Keratinocyte (primary cell): ENCODE measurements around the gene FASLG.

Source experiments
- EZH2 ChIP-seq: IDR thresholded peaks from one replicate; pipeline ENCODE4 v1.6.1; 2012; ENCODE audit warnings: inconsistent platforms, mild to moderate bottlenecking, low read length, moderate library complexity
- TF ChIP-seq, protein P1 (sequence below), 3 experiments: IDR thresholded peaks in 1 of 3; conservative IDR thresholded peaks in 1 of 3; optimal IDR thresholded peaks in 1 of 3; 2 replicates in 2 of 3; 3 replicates in 1 of 3; pipeline versions ENCODE3 to v1.5.1; 2011; ENCODE audit warnings: low read length in 3 of 3, mild to moderate bottlenecking in 3 of 3, moderate library complexity in 2 of 3, control low read depth in 1 of 3, inconsistent platforms in 1 of 3; ENCODE audit not compliant: insufficient read depth in 2 of 3; ENCODE audit errors: extremely low read depth in 1 of 3

- TF ChIP-seq, protein P1, sequence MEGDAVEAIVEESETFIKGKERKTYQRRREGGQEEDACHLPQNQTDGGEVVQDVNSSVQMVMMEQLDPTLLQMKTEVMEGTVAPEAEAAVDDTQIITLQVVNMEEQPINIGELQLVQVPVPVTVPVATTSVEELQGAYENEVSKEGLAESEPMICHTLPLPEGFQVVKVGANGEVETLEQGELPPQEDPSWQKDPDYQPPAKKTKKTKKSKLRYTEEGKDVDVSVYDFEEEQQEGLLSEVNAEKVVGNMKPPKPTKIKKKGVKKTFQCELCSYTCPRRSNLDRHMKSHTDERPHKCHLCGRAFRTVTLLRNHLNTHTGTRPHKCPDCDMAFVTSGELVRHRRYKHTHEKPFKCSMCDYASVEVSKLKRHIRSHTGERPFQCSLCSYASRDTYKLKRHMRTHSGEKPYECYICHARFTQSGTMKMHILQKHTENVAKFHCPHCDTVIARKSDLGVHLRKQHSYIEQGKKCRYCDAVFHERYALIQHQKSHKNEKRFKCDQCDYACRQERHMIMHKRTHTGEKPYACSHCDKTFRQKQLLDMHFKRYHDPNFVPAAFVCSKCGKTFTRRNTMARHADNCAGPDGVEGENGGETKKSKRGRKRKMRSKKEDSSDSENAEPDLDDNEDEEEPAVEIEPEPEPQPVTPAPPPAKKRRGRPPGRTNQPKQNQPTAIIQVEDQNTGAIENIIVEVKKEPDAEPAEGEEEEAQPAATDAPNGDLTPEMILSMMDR (optimal IDR thresholded peaks at IDR 0.05 in 1 of 3, IDR thresholded peaks at IDR 0.05 in 1 of 3, conservative IDR thresholded peaks at IDR 0.05 in 1 of 3; ENCODE audit: extremely low read depth in 1 of 3, insufficient read depth in 2 of 3, low read length in 3 of 3): no peak
- no peak for TF ChIP-seq EZH2
Measured at GRCh38 chr1:172629638-172630037, 29.3 kb upstream of the FASLG start.
